VCaP (cell line): ENCODE measurements around the gene SLC6A3.

Source experiments
- H3K27ac ChIP-seq: fragments of 450-650 bp; 2 replicates; pipeline ENCODE4 v1.5.1; 2017
- CTCF ChIP-seq: fragments of 450-650 bp; conservative IDR thresholded peaks from 2 replicates; pipeline ENCODE4 v1.5.1; 2017; ENCODE audit warnings: mild to moderate bottlenecking, moderate library complexity

Gene SLC6A3

GRCh38 chr5:1445313-1445688 is at the start of gene SLC6A3:
SLC6A3 (minus strand) TSS chr5:1445440; CDS start chr5:1443197, 2,243 bp downstream.
- no peak for TF ChIP-seq CTCF

DNA sequence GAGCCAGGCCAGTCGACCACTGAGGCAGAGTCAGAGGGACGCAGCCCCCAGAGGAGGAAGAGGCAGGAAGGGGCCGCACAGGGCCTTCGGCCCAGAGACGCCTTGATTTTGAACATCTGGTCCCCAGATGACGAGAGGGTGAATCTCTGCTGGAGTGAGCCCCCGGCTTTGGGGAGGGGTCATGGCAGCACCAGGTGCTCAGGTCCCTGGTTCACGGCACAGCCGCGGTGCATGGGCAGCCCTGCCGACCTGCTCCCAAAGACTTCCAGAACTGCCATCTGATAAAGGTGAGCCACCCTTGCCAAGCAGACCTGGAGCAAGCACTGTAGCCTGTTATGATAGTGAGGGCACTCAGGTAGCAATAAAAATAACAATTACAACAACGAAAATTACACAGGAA is 48.7 kb upstream of the SLC6A3 start:
- H3K27ac ChIP-seq = no peak overlapping the region
- TF ChIP-seq CTCF = no peak

More at GRCh38 chr5:1445313-1445688, at the start of gene SLC6A3:
- H3K27ac ChIP-seq = no peak within 1 kb of the TSS

DNA sequence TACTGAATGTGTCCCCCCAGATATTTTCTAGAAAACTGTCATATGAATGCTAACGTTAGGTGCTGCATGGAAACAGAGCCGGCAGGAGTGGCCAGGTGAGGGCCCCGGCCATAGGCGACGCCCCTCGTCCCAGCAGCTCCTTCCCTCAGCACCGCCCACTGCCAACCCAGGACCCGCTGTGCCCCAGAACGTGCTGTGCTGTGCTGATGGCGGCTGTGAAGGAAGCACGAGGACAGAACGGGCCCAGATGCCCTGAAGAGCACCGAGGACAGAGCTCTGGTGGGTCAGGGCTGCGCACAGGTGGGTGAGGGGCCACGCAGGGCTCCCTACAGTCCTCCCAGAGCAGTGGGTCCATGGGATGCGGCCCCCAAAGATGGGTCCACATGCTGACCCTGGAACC is 48.2 kb upstream of the SLC6A3 start:
- H3K27ac ChIP-seq = no peak overlapping the region
- TF ChIP-seq CTCF = no peak

DNA sequence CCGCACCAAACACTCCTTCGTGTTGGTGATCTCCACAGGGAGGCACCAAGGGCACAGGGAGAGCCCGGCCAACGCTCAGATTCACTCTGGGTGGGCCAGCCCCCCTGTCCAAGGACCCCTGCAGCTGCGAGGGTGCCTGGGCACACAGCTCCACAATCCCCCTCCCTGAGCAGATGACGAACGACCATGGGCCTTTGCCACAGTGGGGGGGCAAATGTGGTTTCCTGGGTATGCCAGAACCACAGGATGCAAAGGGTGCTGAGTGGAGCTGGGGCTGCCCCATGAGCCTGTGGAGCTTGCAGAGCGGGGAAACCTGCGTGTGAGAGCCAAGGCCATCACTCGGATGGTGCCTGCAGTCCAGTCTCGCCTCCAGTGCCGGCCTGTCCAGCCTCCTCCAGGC is 47.5 kb upstream of the SLC6A3 start:
- no peak for TF ChIP-seq CTCF
- H3K27ac ChIP-seq = no peak overlapping the region

DNA sequence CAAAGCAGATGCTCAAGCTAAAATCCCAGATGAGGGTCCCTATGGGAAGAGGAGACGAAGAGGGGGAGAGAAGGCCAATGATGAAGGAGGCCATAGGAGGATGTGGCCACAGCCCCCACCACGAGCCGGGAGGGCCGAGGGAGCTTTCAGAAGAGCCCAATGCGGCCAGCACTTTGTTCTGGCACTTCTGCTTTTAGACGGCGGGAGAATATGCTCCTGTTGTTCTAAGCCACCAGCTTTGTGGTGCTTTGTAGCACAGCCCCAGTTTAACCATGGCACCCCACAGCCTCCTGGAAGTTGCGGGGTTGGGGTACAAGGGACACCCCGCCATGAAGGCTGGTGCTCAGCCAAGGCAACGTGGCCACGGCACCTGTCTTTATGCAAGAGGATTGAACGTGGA is 45.1 kb upstream of the SLC6A3 start:
- TF ChIP-seq CTCF = no peak
- H3K27ac ChIP-seq = no peak overlapping the region

- no peak for TF ChIP-seq CTCF
- no peak overlapping the region for H3K27ac ChIP-seq
Measured at GRCh38 chr5:1489754-1490153, 44.5 kb upstream of the SLC6A3 start.

- no peak for TF ChIP-seq CTCF
- H3K27ac ChIP-seq = peak overlapping the region; percentile 52
Measured at GRCh38 chr5:1488882-1489680, 43.8 kb upstream of the SLC6A3 start.
